ENCODE results near the gene IQCK.
"Not testable (repeated sequence)": the region's sequence is repeated elsewhere in the genome, so short reads cannot be mapped to it uniquely, and the experiment has no call there.

The IQCK gene

GRCh38 chr16:19700319-19700781 is 17.7 kb upstream of the IQCK start:
- DNase-seq, result no peak

GRCh38 chr16:19701091-19701490 is 17.0 kb upstream of the IQCK start:
- DNase-seq, result no peak

DNA sequence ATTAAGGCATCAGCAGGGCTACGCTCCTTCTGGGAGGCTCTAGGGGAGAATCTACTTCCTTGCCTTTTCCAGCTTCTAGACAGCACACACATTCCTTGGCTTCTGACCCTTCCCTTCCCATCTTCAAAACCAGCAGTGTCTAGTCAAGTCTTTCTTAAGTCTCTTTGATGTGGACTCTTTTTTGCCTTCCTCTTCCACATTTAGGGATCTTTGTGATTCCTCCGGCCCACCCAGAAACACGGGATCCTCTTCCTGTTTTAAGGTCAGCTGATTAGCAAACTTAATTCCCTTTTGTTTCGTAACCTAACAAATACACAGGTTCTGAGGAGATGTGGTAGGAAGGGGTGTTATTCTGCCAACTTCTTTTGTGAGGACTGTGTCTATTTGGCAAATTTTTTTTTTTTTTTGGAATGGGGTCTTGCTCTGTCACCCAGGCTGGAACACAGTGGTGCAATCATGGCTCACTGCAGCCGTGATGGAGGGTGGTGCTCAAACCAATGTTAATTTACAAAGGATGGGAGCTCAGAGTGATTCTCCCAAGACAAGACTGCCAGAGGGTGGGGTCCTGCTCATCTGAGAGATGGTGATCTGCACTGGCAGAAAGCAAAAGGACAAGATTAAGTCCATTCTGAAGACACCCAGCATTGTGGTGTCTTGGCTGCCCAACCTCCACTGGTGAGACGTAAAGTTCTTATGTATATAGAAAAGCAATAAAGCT is 14.7 kb upstream of the IQCK start:
- no peak for DNase-seq

- DNase-seq, result no peak
These were observed 13.5 kb upstream of the IQCK start for GRCh38 chr16:19704321-19705145.

DNA sequence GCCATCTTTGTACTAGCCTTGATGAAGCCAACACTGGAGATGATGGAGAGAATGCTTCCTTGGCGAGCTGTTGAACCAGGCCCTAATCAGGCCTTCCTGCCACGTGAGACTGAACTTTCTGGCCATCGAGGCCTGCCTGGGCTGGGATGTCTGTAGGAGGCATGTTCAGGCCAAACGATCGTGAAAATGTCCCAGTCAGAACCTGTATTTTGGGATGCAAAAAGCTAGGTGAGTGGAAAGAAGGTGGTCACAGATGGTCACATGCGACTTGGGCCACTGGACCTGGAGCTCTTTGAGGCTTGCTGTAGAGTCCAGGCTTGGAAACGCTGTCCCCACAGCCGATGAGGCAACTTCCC is 12.9 kb upstream of the IQCK start:
- DNase-seq, result no peak

DNA sequence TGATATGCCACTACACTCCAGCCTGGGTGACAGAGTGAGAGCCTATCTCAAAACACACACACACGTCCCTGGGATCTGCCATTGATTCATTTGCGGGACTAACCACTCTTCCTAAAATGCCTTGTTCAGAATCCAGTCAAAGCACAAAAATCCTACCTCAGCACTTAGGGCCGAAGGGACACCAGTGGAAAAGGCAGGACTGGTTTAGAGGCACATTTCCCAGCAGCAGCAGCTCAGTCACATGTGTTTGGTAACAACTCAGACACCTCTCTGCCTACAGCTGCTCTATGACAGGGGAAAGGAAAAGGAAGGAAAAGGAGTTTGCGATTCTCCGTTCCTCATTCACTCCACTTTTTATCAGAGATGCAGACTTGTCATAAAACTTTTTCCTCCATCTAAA is 12.2 kb upstream of the IQCK start:
- DNase-seq, result no peak

GRCh38 chr16:19706846-19707245 is 11.2 kb upstream of the IQCK start:
- DNase-seq, result no peak

GRCh38 chr16:19707569-19708295 is 10.3 kb upstream of the IQCK start:
- DNase-seq, result no peak

GRCh38 chr16:19708296-19709205 is 9.5 kb upstream of the IQCK start:
- no peak for DNase-seq

DNA sequence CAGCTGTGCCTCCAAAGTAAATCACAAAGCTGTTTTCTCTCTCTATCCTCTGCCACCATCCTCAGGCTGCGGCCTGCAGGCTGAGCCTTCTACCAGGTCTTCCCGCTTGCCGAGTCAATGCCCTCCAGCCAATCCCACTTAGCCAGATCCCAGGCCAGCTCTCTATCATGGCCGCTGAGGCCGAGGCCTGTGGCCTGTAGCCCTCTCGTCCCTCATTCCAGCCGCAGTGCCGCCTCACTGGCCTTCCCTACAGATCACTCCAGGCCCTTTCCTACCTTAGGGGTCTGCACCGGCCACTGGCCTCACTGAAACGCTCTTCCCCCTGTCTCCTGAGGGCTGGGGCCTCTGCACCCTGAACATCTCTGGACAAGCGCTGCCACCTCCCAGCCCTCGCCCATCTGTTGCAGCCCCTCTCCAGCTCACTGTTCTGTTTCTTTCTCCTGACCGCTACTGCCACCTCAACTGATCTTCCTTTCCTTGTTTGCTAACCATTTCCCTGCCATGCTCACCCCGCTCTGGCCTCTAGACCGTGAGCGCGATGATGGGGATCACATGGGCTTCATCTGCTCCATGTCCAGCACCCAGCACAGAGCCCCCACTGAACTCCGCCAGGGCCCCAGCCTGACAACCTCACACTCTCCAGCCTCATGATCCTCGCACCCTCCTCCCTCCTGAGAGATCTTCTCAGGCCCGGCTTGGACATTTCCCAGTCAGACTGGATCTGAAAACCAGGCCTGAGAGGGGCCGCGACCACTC is 8.5 kb upstream of the IQCK start:
- no peak for DNase-seq

GRCh38 chr16:19710191-19710908 is 7.7 kb upstream of the IQCK start:
- DNase-seq, result no peak

- no peak for DNase-seq
These were observed 7.0 kb upstream of the IQCK start for GRCh38 chr16:19710991-19711545.

DNA sequence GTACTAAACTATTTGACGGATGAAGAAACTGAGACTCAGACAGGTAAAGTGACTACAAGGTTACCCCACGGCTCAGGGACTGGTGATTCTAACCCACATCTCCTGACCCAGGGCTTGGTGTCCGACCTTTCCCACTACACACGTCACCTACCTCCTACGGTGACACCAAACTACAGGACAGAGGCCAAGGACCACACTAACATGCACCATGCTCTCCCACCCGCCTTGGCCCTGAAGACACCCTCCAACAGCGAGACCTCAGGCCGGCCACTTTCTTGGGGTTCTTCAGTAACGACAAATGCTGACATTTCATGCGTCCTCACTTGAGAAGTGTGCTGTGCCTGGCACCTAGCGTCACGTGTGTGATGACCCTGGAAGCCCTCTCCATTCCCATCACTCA is 6.4 kb upstream of the IQCK start:
- no peak for DNase-seq

GRCh38 chr16:19712418-19713058 is 5.5 kb upstream of the IQCK start:
- DNase-seq, result no peak

GRCh38 chr16:19713697-19714096 is 4.4 kb upstream of the IQCK start:
- no peak for DNase-seq

- no peak for DNase-seq
These were observed 2.5 kb upstream of the IQCK start for GRCh38 chr16:19715566-19715965.

GRCh38 chr16:19716183-19716582 is 1.9 kb upstream of the IQCK start:
- DNase-seq, result no peak

- not testable (repeated sequence) for DNase-seq
These were observed 1.3 kb upstream of the IQCK start for GRCh38 chr16:19716728-19717127.

GRCh38 chr16:19717314-19717713 is 757 bp upstream of the IQCK start:
- DNase-seq, result no peak

- DNase-seq, result no peak
These were observed 524 bp downstream of the IQCK start for GRCh38 chr16:19718624-19718965.

Measured in CD4-positive, alpha-beta T cell treated with Interleukin-17A for 1 hour (primary cell).